HepG2 (cell line): ENCODE data around the gene MRFAP1. TPM values are rescaled to one million over a fixed set of nuclear protein-coding genes. Genes with fewer than 3 reads are reported as not detected.
A peak's percentile ranks its signal among the peaks of the same experiment; 100 is the strongest.

Source experiments
- DR1 ChIP-seq: sonication (generic); formaldehyde crosslinking; IDR thresholded peaks from 2 replicates; pipeline ENCODE4 v1.8.0; 2021; ENCODE audit warnings: mild to moderate bottlenecking, missing genetic modification reagents, inconsistent platforms
- GTF2F1 ChIP-seq: fragments of 150-350 bp; IDR thresholded peaks from 2 replicates; pipeline ENCODE4 v1.6.1; 2014; ENCODE audit warnings: low read length
- HHEX ChIP-seq: IDR thresholded peaks from 2 replicates; pipeline ENCODE4 v1.6.1; 2016; ENCODE audit warnings: control low read depth
- NAIF1 ChIP-seq: sonication (generic); formaldehyde crosslinking; IDR thresholded peaks from 2 replicates; pipeline ENCODE4 v1.5.0; 2020; ENCODE audit warnings: mild to moderate bottlenecking, missing genetic modification reagents, borderline replicate concordance
- NBN ChIP-seq: fragments of 450-650 bp; conservative IDR thresholded peaks from 2 replicates; pipeline ENCODE4 v1.6.1; 2017
- NFE2L1 ChIP-seq: sonication (generic); formaldehyde crosslinking; IDR thresholded peaks from 2 replicates; pipeline ENCODE4 v1.4.0; 2020; ENCODE audit warnings: missing genetic modification reagents, mild to moderate bottlenecking, borderline replicate concordance
- PCBP1 ChIP-seq: fragments of 200-400 bp; formaldehyde crosslinking; IDR thresholded peaks from 2 replicates; pipeline ENCODE4 v1.6.1; 2017; ENCODE audit warnings: mild to moderate bottlenecking, low read depth, low read length, borderline replicate concordance
- PHF5A ChIP-seq: IDR thresholded peaks from one replicate; pipeline ENCODE4 v1.6.1; 2018; ENCODE audit warnings: low read depth, missing genetic modification reagents; ENCODE audit not compliant: unreplicated experiment
- RNF2 ChIP-seq: fragments of 450-650 bp; conservative IDR thresholded peaks from 2 replicates; pipeline ENCODE4 v1.6.1; 2016; ENCODE audit warnings: low read depth
- YY1 ChIP-seq: IDR thresholded peaks from 2 replicates; pipeline ENCODE4 v1.6.1; 2011; ENCODE audit warnings: low read length, low read depth, moderate library complexity, mild to moderate bottlenecking; ENCODE audit not compliant: insufficient read depth, insufficient replicate concordance
- ZBTB20 ChIP-seq: sonication (generic); formaldehyde crosslinking; IDR thresholded peaks from 2 replicates; pipeline ENCODE4 v1.8.1; 2023; ENCODE audit warnings: missing genetic modification reagents, low read depth, mild to moderate bottlenecking, borderline replicate concordance
- ZFY ChIP-seq: sonication (generic); formaldehyde crosslinking; IDR thresholded peaks from 2 replicates; pipeline ENCODE4 v1.4.0; 2020; ENCODE audit warnings: missing genetic modification reagents
- ZNF354B ChIP-seq: sonication (generic); formaldehyde crosslinking; IDR thresholded peaks from 2 replicates; pipeline ENCODE4 v1.8.0; 2022; ENCODE audit warnings: mild to moderate bottlenecking, missing genetic modification reagents
- ZNF629 ChIP-seq: sonication (generic); formaldehyde crosslinking; conservative IDR thresholded peaks from 2 replicates; pipeline ENCODE4 v1.5.0; 2020; ENCODE audit warnings: missing genetic modification reagents
- ZNF703 ChIP-seq: sonication (generic); formaldehyde crosslinking; IDR thresholded peaks from 2 replicates; pipeline ENCODE4 v1.5.1; 2020; ENCODE audit warnings: missing genetic modification reagents, mild to moderate bottlenecking, moderate library complexity, borderline replicate concordance
- ZNF749 ChIP-seq: sonication (generic); formaldehyde crosslinking; IDR thresholded peaks from 2 replicates; pipeline ENCODE4 v1.8.0; 2022; ENCODE audit warnings: mild to moderate bottlenecking, missing genetic modification reagents, moderate library complexity, borderline replicate concordance
- polyA plus RNA-seq, 8 experiments: library from polyadenylated mRNA; depleted of rRNA in 3 of 8; stranded (reverse) in 7 of 8; unstranded in 1 of 8; fragments of >200 nt; fragmentation: Illumina TruSeq in 4 of 8; extraction: Trizol in 4 of 8; gene quantifications; 2 replicates each; pipeline versions ENCODE4 v1.2.1 to v1.2.3, GENCODE V29; 2011 to 2016; ENCODE audit warnings: low read depth in 4 of 8, missing spikeins in 1 of 8, mixed read lengths in 1 of 8; ENCODE audit not compliant: insufficient read depth in 1 of 8
- total RNA-seq, 5 experiments: library from RNA; depleted of rRNA; stranded (reverse); fragments of >200 nt; fragmentation: Illumina TruSeq; extraction: Trizol; gene quantifications; 2 replicates each; pipeline ENCODE4 v1.2.3, GENCODE V29; 2016; ENCODE audit warnings: low read depth in 1 of 5
- TF ChIP-seq, protein P1 (sequence below): IDR thresholded peaks from 2 replicates; pipeline ENCODE4 v1.4.0; 2020; ENCODE audit warnings: mild to moderate bottlenecking, missing genetic modification reagents
- TF ChIP-seq, protein P2 (sequence below): sonication (generic); formaldehyde crosslinking; IDR thresholded peaks from 2 replicates; pipeline ENCODE4 v1.5.0; 2020; ENCODE audit warnings: mild to moderate bottlenecking, missing genetic modification reagents, borderline replicate concordance

MRFAP1 gene
- total and polyA plus RNA-seq, 2 of the 13 experiments (the other 11 are each of a cell fraction or from before 2014, with no cell fraction given): 112 to 158 TPM

DNA sequence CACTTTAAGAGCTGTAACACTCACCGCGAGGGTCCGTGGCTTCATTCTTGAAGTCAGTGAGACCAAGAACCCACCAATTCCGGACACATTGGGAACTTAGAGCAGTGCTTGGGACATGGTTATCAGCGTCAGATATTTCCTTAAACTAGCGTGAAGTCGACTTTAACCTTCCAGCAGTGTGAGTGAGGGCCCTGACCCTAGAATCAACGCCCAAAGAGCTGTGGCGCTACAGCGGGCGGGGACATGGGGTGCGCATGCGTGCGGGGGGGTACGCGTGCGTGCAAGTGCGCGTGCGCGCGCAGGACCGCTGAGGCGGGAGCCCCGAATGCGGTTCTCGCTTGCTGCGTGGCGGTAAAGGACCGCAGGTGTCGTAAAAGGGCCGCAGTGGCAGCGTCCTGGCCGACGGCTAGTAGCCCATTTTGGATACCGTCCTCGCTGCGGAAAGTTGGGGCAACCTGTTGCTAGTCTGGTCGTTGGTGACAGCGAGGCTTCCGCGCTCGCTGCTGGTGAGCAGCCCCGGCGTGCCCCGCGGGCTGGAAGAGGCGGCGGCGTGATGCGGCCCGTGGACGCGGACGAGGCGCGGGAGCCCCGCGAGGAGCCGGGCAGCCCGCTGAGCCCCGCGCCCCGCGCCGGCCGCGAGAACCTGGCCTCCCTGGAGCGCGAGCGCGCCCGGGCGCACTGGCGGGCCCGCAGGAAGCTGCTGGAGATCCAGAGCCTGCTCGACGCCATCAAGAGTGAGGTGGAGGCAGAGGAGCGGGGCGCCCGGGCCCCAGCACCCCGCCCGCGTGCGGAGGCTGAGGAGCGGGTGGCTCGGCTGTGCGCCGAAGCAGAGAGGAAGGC lies 33.4 kb downstream of the MRFAP1 start (continued):
- TF ChIP-seq, protein P1, sequence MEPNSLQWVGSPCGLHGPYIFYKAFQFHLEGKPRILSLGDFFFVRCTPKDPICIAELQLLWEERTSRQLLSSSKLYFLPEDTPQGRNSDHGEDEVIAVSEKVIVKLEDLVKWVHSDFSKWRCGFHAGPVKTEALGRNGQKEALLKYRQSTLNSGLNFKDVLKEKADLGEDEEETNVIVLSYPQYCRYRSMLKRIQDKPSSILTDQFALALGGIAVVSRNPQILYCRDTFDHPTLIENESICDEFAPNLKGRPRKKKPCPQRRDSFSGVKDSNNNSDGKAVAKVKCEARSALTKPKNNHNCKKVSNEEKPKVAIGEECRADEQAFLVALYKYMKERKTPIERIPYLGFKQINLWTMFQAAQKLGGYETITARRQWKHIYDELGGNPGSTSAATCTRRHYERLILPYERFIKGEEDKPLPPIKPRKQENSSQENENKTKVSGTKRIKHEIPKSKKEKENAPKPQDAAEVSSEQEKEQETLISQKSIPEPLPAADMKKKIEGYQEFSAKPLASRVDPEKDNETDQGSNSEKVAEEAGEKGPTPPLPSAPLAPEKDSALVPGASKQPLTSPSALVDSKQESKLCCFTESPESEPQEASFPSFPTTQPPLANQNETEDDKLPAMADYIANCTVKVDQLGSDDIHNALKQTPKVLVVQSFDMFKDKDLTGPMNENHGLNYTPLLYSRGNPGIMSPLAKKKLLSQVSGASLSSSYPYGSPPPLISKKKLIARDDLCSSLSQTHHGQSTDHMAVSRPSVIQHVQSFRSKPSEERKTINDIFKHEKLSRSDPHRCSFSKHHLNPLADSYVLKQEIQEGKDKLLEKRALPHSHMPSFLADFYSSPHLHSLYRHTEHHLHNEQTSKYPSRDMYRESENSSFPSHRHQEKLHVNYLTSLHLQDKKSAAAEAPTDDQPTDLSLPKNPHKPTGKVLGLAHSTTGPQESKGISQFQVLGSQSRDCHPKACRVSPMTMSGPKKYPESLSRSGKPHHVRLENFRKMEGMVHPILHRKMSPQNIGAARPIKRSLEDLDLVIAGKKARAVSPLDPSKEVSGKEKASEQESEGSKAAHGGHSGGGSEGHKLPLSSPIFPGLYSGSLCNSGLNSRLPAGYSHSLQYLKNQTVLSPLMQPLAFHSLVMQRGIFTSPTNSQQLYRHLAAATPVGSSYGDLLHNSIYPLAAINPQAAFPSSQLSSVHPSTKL (CRISPR knock-in tag): peak; percentile 16; the same call in 1 of the 2 replicates
- TF ChIP-seq NAIF1 (peak; percentile 81), RNF2 (peak; percentile 78; the same call in 1 of the 2 replicates), ZBTB20 (peak; percentile 45; the same call in 1 of the 2 replicates), GTF2F1 (no peak), NBN (no peak), YY1 (peak; percentile 87), DR1 (no peak; the same call in 1 of the 2 replicates), NFE2L1 (CRISPR knock-in tag) (no peak), PHF5A (peak; percentile 85), ZNF354B (CRISPR knock-in tag) (no peak), PCBP1 (no peak), ZNF749 (CRISPR knock-in tag) (peak; percentile 93), ZFY (CRISPR knock-in tag) (peak; percentile 83), ZNF629 (CRISPR knock-in tag) (peak; percentile 57), ZNF703 (no peak; the same call in 1 of the 2 replicates), HHEX (CRISPR knock-in tag) (no peak)
- TF ChIP-seq, protein P2, sequence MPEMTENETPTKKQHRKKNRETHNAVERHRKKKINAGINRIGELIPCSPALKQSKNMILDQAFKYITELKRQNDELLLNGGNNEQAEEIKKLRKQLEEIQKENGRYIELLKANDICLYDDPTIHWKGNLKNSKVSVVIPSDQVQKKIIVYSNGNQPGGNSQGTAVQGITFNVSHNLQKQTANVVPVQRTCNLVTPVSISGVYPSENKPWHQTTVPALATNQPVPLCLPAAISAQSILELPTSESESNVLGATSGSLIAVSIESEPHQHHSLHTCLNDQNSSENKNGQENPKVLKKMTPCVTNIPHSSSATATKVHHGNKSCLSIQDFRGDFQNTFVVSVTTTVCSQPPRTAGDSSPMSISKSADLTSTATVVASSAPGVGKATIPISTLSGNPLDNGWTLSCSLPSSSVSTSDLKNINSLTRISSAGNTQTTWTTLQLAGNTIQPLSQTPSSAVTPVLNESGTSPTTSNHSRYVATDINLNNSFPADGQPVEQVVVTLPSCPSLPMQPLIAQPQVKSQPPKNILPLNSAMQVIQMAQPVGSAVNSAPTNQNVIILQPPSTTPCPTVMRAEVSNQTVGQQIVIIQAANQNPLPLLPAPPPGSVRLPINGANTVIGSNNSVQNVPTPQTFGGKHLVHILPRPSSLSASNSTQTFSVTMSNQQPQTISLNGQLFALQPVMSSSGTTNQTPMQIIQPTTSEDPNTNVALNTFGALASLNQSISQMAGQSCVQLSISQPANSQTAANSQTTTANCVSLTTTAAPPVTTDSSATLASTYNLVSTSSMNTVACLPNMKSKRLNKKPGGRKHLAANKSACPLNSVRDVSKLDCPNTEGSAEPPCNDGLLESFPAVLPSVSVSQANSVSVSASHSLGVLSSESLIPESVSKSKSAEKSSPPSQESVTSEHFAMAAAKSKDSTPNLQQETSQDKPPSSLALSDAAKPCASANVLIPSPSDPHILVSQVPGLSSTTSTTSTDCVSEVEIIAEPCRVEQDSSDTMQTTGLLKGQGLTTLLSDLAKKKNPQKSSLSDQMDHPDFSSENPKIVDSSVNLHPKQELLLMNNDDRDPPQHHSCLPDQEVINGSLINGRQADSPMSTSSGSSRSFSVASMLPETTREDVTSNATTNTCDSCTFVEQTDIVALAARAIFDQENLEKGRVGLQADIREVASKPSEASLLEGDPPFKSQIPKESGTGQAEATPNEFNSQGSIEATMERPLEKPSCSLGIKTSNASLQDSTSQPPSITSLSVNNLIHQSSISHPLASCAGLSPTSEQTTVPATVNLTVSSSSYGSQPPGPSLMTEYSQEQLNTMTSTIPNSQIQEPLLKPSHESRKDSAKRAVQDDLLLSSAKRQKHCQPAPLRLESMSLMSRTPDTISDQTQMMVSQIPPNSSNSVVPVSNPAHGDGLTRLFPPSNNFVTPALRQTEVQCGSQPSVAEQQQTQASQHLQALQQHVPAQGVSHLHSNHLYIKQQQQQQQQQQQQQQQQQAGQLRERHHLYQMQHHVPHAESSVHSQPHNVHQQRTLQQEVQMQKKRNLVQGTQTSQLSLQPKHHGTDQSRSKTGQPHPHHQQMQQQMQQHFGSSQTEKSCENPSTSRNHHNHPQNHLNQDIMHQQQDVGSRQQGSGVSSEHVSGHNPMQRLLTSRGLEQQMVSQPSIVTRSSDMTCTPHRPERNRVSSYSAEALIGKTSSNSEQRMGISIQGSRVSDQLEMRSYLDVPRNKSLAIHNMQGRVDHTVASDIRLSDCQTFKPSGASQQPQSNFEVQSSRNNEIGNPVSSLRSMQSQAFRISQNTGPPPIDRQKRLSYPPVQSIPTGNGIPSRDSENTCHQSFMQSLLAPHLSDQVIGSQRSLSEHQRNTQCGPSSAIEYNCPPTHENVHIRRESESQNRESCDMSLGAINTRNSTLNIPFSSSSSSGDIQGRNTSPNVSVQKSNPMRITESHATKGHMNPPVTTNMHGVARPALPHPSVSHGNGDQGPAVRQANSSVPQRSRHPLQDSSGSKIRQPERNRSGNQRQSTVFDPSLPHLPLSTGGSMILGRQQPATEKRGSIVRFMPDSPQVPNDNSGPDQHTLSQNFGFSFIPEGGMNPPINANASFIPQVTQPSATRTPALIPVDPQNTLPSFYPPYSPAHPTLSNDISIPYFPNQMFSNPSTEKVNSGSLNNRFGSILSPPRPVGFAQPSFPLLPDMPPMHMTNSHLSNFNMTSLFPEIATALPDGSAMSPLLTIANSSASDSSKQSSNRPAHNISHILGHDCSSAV (CRISPR knock-in tag): no peak
